DOHH2 (cell line): Measurements from ENCODE around the gene LDAH.

Experiments used
- H3F3A ChIP-seq: fragments of 200-600 bp; sonication (generic), shearing (Covaris generic); 2 replicates; pipeline ENCODE4 v1.6.0; 2016; ENCODE audit warnings: antibody characterized with exemption, mild to moderate bottlenecking; ENCODE audit not compliant: control insufficient read depth, insufficient read depth
- H3K27ac ChIP-seq: fragments of 200-600 bp; sonication (generic); 2 replicates; pipeline ENCODE4 v1.5.1; 2014; ENCODE audit warnings: low read depth, mild to moderate bottlenecking, low read length, moderate library complexity
- H3K27me3 ChIP-seq: fragments of 200-600 bp; sonication (generic); 2 replicates; pipeline ENCODE4 v1.6.1; 2014; ENCODE audit warnings: mild to moderate bottlenecking, low read length, mixed read lengths; ENCODE audit not compliant: control insufficient read depth
- H3K36me3 ChIP-seq: fragments of 200-600 bp; sonication (generic); 2 replicates; pipeline ENCODE4 v1.6.1; 2014; ENCODE audit warnings: mild to moderate bottlenecking, low read length, moderate library complexity, mixed read lengths; ENCODE audit not compliant: control insufficient read depth
- H3K4me1 ChIP-seq: fragments of 200-600 bp; sonication (generic); 2 replicates; pipeline ENCODE4 v1.6.1; 2014; ENCODE audit warnings: mild to moderate bottlenecking, low read length, mixed read lengths; ENCODE audit not compliant: control insufficient read depth
- H3K4me2 ChIP-seq: fragments of 200-600 bp; sonication (generic); 2 replicates; pipeline ENCODE4 v1.6.0; 2014; ENCODE audit warnings: mild to moderate bottlenecking, low read length, moderate library complexity
- H3K4me3 ChIP-seq: fragments of 200-600 bp; sonication (generic); 2 replicates; pipeline ENCODE4 v1.5.1; 2014; ENCODE audit warnings: mild to moderate bottlenecking, low read length, mixed read lengths
- H3K79me2 ChIP-seq: fragments of 200-600 bp; sonication (generic); 2 replicates; pipeline ENCODE4 v1.6.1; 2014; ENCODE audit warnings: mild to moderate bottlenecking, low read length, mixed read lengths; ENCODE audit not compliant: control insufficient read depth
- H3K9me2 ChIP-seq: fragments of 200-600 bp; sonication (generic); replicated peaks from 2 replicates; pipeline ENCODE4 v1.6.1; 2014; ENCODE audit warnings: mild to moderate bottlenecking, low read length, mixed read lengths; ENCODE audit not compliant: control insufficient read depth
- H3K9me3 ChIP-seq: fragments of 200-600 bp; sonication (generic); 2 replicates; pipeline ENCODE4 v1.6.1; 2014; ENCODE audit warnings: antibody characterized with exemption, low read length, mixed read lengths; ENCODE audit not compliant: control insufficient read depth, insufficient read depth
- H4K20me1 ChIP-seq: fragments of 200-600 bp; sonication (generic); 2 replicates; pipeline ENCODE4 v1.6.0; 2014; ENCODE audit warnings: low read depth, mild to moderate bottlenecking, antibody characterized with exemption, low read length, moderate library complexity; ENCODE audit not compliant: control insufficient read depth, insufficient read depth
- CTCF ChIP-seq: fragments of 200-600 bp; sonication (generic); IDR thresholded peaks from one replicate; pipeline ENCODE4 v1.5.1; 2014; ENCODE audit warnings: antibody characterized with exemption, mild to moderate bottlenecking, low read depth, low read length; ENCODE audit not compliant: poor library complexity, severe bottlenecking
- EZH2phosphoT487 ChIP-seq: fragments of 200-600 bp; sonication (generic); IDR thresholded peaks from 2 replicates; pipeline ENCODE4 v1.6.1; 2017; ENCODE audit warnings: borderline replicate concordance, mild to moderate bottlenecking, antibody characterized with exemption, low read length, moderate library complexity, mixed read lengths

LDAH gene

GRCh38 chr2:20766798-20767644, 55.9 kb downstream of the LDAH start:
- Histone ChIP-seq H3K27ac (no peak overlapping the region), H3K4me2 (no peak overlapping the region), H3K9me2 (no peaks in the 10 kb centered on the region), H3F3A (peaks cover 4% of the 10 kb centered on the region; the same call in 1 of the 2 replicates), H3K36me3 (peaks cover 64% of the 10 kb centered on the region), H4K20me1 (no peaks in the 10 kb centered on the region), H3K4me3 (no peak overlapping the region), H3K79me2 (no peaks in the 10 kb centered on the region), H3K4me1 (peaks cover 46% of the 10 kb centered on the region), H3K9me3 (peaks cover 8% of the 10 kb centered on the region; the same call in 1 of the 2 replicates), H3K27me3 (no peaks in the 10 kb centered on the region)
- no peak for TF ChIP-seq CTCF
- TF ChIP-seq EZH2phosphoT487, result no peak

- Histone ChIP-seq H3K4me2 (no peak overlapping the region), H3K27ac (no peak overlapping the region), H3K9me3 (peaks cover 8% of the 10 kb centered on the region; the same call in 1 of the 2 replicates), H3K36me3 (peaks cover 58% of the 10 kb centered on the region), H3K4me3 (no peak overlapping the region), H4K20me1 (no peaks in the 10 kb centered on the region), H3K4me1 (peaks cover 54% of the 10 kb centered on the region), H3K9me2 (no peaks in the 10 kb centered on the region), H3F3A (peaks cover 4% of the 10 kb centered on the region; the same call in 1 of the 2 replicates), H3K27me3 (no peaks in the 10 kb centered on the region), H3K79me2 (no peaks in the 10 kb centered on the region)
- TF ChIP-seq EZH2phosphoT487 (no peak), CTCF (no peak)
Measured at GRCh38 chr2:20766213-20766612, 56.7 kb downstream of the LDAH start.

GRCh38 chr2:20762945-20763683, 59.8 kb downstream of the LDAH start:
- Histone ChIP-seq H3K79me2 (no peaks in the 10 kb centered on the region), H4K20me1 (no peaks in the 10 kb centered on the region), H3K9me2 (no peaks in the 10 kb centered on the region), H3K27me3 (no peaks in the 10 kb centered on the region), H3K9me3 (peaks cover 3% of the 10 kb centered on the region; the same call in 1 of the 2 replicates), H3K4me3 (peak overlapping the region; percentile 9), H3K36me3 (peaks cover 42% of the 10 kb centered on the region), H3F3A (peaks cover 4% of the 10 kb centered on the region; the same call in 1 of the 2 replicates), H3K4me2 (peak overlapping the region; percentile 62), H3K27ac (peak overlapping the region; percentile 62), H3K4me1 (peaks cover 65% of the 10 kb centered on the region)
- TF ChIP-seq CTCF (no peak), EZH2phosphoT487 (no peak)
